Amniotic epithelial cell (primary cell): ENCODE results near the gene SREBF2.
"Not testable (repeated sequence)": the region's sequence is repeated elsewhere in the genome, so short reads cannot be mapped to it uniquely, and the experiment has no call there.

Experiments used
- DNase-seq: peaks from one replicate; pipeline ENCODE4 v3.0.0-alpha.2; 2010; ENCODE audit warnings: low read depth

The SREBF2 gene

GRCh38 chr22:41842996-41843970, 10.4 kb downstream of the SREBF2 start:
- DNase-seq = no peak

GRCh38 chr22:41844036-41844435, 11.1 kb downstream of the SREBF2 start:
- DNase-seq = no peak

- DNase-seq = no peak
Observed at GRCh38 chr22:41844513-41844912, 11.6 kb downstream of the SREBF2 start.

DNA sequence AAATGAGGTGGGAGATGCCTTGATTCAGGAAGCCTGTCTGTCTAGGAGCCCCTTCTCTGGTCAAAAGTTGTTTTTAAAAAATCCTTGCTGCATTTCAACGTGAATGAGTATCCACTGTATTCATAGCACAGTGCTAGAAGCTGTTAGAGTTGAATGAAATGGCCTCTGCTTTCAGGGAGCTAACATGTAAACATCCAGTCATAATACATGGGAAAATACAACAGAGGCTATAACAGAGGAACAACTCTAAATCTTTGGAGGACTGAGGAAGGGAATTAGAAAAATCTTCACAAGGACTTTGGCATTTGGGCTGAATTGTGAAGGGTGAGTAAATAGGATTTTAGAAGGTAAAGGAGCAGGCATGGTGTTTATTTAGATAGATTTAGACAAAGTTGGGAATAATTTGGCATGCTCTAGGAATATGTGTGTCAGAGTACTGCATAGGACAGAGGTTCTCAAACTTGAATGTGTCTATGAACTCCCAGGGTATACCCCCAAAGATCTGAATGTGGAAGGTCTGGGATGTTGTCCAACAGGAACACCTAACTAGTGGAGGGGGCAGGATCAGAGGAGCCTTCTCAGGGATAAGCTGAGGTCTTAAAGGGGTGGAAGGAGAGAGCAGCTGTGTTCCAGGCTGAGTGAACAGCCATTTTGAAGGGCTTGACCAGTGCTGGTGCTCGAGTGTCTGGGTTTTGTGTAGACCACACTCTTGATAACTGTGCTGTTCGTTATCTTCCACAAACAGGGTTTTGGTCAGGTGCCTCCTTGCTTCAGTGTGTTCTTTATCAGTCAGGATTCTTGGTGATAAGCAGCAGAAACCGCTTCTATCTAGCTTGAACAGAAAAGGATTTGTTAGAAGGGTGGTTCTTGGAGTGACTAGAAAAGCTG, 12.7 kb downstream of the SREBF2 start:
- DNase-seq = peak; percentile 73

- DNase-seq = no peak
Observed at GRCh38 chr22:41846268-41846987, 13.5 kb downstream of the SREBF2 start.

GRCh38 chr22:41847300-41847699, 14.4 kb downstream of the SREBF2 start:
- no peak for DNase-seq

- peak; percentile 54 for DNase-seq
Observed at GRCh38 chr22:41848468-41848867, 15.6 kb downstream of the SREBF2 start.

DNA sequence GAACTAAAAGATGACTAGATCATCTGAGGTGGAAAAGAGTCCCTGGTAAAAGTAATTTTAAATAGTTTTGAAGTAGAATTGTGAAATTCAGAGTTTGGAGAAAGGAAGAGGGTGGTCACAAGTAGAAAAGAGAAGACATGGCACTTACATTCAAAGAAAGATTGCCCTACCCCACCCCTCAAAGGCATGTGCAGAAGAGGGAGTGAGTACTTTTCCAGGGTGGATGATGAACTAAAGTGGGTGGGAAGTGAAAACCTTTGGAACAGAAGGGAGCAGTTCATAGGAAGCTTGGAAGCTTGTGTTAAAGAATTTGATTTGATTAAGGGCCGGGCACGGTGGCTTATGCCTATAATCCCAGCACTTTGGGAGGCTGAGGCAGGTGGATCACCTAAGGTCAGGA, 23.6 kb downstream of the SREBF2 start:
- DNase-seq = no peak

- DNase-seq = peak; percentile 50
Observed at GRCh38 chr22:41857155-41857859, 24.4 kb downstream of the SREBF2 start.

DNA sequence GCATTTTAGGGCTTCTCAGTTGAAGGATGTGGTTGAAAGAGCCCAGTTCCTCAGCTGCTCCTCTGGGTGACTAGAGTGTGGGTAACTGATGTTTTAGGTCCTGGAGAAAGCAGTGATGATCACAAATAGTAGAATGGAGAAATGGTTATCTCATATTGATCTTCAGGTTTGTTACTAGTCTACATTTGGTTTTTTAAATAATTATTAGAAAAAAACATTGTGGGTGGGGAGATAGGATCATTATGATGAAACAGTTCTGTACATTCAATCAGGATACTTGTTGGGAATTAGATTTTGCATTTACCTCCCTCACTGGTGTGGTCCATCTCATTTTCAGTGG, 24.9 kb downstream of the SREBF2 start:
- no peak for DNase-seq

DNA sequence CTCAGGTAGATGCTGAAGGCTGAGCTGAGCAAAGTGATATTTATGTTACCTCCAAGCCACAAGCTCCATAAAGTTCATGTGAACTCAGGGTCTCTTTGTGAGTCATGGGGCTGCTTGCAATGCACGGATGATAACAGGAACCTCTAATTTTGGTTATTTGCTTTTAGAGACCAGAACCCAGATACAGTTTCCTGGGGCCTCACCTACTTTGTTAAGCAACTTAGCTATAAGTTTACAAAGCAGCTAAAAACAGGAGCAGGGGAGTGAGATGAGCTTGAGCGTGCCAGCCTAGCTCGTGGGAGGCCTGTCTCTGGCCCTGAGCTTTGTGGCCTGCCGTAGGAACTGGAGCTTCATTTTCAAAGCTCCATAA, 29.2 kb downstream of the SREBF2 start:
- peak; percentile 66 for DNase-seq

DNA sequence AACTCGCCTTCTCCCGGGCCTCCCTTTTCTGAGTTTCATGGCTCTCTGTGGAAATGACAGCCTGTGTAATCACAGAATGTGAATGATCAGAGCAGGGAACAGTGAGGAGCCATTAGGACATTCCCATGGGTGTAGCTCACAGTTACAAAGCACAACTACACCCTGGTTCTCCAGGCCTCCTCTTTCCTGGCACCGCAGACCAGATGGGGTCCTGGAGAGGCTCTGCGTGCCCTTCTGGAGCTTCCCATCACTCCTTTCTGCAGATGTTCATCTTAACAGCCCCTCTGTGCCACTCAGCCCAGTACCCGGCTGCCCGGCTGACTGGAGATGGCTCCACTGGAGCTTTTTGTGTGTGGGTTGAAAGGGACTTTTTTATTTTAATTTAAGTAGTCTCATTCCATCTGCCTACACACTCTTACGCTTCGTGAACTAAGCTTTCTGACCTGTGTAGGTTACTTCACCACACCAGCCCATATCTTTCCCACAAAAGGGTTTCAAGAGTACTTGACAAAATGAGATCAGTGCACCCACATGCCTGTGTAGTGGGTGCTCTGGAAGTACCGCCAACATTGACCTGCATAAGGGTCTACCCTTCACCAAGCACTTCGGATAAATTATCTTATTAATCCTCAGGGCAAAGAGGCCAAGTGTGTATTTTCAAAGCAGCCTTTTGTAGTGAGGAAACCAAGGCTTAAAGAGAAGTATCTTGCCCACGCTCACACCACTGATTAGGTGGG, 29.8 kb downstream of the SREBF2 start:
- peak; percentile 32 for DNase-seq

- peak; percentile 51 for DNase-seq
Observed at GRCh38 chr22:41863472-41863871, 30.6 kb downstream of the SREBF2 start.

- DNase-seq = no peak
Observed at GRCh38 chr22:41868556-41868955, 35.7 kb downstream of the SREBF2 start.

- DNase-seq = not testable (repeated sequence)
Observed at GRCh38 chr22:41870081-41870480, 37.2 kb downstream of the SREBF2 start.

DNA sequence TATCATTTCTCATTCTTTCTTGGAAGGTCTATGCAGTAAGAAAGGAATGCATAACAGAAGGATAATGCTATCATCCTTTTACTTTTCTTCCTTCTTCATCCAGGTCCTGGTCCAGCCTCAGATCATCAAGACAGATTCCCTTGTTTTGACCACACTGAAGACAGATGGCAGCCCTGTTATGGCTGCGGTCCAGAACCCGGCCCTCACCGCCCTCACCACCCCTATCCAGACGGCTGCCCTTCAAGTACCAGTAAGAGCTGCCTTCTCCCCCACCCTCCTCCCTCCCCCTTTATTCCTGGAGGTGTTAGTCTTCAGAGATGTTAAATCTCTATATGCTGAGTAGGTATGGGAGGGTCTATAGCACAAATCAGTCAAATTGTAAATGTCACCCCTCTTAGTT, 37.9 kb downstream of the SREBF2 start:
- DNase-seq = no peak

DNA sequence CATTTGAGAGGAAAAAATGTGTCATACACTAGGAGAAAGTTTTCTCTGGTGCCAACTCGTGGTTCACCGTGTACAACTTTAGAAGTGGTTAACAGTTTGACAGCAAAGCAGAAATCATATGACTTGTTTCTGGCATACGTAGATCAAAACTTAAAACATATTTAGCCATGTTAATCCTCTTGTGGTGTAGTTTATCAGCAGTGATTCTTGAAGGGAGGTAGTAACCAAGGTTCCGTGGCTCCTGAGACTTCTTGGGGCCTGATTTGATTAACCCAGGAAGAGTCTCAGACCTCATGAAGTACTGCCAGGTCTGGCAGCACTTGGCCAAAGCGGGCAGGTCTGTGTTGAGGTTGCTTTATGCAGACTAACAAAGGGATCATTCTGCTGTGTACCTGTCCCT, 40.5 kb downstream of the SREBF2 start:
- DNase-seq = peak; percentile 76

DNA sequence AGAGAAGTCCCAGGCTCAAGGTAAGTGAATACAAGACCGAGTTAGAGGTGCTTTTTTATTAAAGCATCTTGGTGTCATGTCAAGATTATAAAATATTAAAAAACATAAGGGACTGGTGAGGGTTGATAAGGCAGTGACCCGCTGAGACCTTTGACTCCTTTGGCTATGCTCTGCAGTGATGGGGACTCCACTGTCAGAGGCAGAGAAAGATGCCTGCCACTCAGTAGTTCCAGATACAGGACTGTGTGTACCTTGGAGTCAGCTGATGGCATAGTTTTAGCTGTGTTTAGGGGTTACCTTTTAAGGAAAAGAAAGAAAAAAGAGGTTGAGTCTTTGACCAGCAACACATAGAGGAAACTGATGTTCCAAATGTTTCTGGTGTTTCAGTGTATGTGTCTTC, 41.2 kb downstream of the SREBF2 start:
- DNase-seq = no peak

GRCh38 chr22:41875531-41876270, 42.8 kb downstream of the SREBF2 start:
- peak; percentile 21 for DNase-seq

- DNase-seq = no peak
Observed at GRCh38 chr22:41876275-41876674, 43.4 kb downstream of the SREBF2 start.
